Thoracic aorta (tissue), 2 donors: Measurements from ENCODE around the gene CXCL5. TPM values are rescaled to one million over a fixed set of nuclear protein-coding genes. Genes with fewer than 3 reads are reported as not detected.

Source experiments
- ATAC-seq: fragments of 150-250 bp; one replicate; pipeline ENCODE4 v1.8.0; 2017; ENCODE audit warnings: low read depth; ENCODE audit not compliant: insufficient number of reproducible peaks, low FRiP score
- DNase-seq: peaks from one replicate; pipeline ENCODE4 v3.0.0-alpha.2; 2020; ENCODE audit warnings: low spot score
- H3K27ac ChIP-seq, 2 donors: fragments of 200-600 bp; sonication (generic); 1 replicate in 1 of 2; 2 replicates in 1 of 2; pipeline ENCODE4 v1.5.1; 2016; ENCODE audit warnings: mild to moderate bottlenecking in 2 of 2, moderate library complexity in 2 of 2
- H3K27me3 ChIP-seq: fragments of 200-600 bp; sonication (generic); replicated peaks from 2 replicates; pipeline ENCODE4 v1.6.0; 2016; ENCODE audit warnings: mild to moderate bottlenecking; ENCODE audit not compliant: insufficient read depth
- H3K36me3 ChIP-seq: fragments of 200-600 bp; sonication (generic); one replicate; pipeline ENCODE4 v1.5.1; 2016
- H3K4me1 ChIP-seq, 2 donors: fragments of 200-600 bp; sonication (generic); 1 replicate in 1 of 2; 2 replicates in 1 of 2; pipeline versions ENCODE4 v1.5.1 to v1.6.0; 2016; ENCODE audit warnings: low read depth in 2 of 2, mild to moderate bottlenecking in 1 of 2; ENCODE audit not compliant: control insufficient read depth in 1 of 2
- H3K4me3 ChIP-seq: fragments of 200-600 bp; sonication (generic); 2 replicates; pipeline ENCODE4 v1.5.1; 2016; ENCODE audit warnings: mild to moderate bottlenecking
- H3K9me3 ChIP-seq: fragments of 200-600 bp; sonication (generic); 2 replicates; pipeline ENCODE4 v1.5.1; 2016
- CTCF ChIP-seq: fragments of 200-600 bp; sonication (generic); IDR thresholded peaks from one replicate; pipeline ENCODE4 v1.5.1; 2019; ENCODE audit warnings: antibody characterized with exemption
- total RNA-seq, 2 donors: library from RNA; depleted of rRNA; stranded (reverse); fragments of >200 nt; gene quantifications; one replicate each; pipeline versions ENCODE4 v1.1.0 to v1.2.3, GENCODE V29; 2016

CXCL5 gene
- total RNA-seq, 2 donors from 2014 or later = 0.49 TPM; not detected in 1

- ATAC-seq = no peak
Observed at GRCh38 chr4:74042681-74043080, 44.2 kb upstream of the CXCL5 start.

GRCh38 chr4:74041418-74041817, 42.9 kb upstream of the CXCL5 start:
- TF ChIP-seq CTCF = no peak
- Histone ChIP-seq H3K4me3 (no peak overlapping the region), H3K9me3 (no peaks in the 10 kb centered on the region), H3K36me3 (no peaks in the 10 kb centered on the region), H3K4me1 (peaks cover 0 to 14% of the 10 kb centered on the region in 2 donors), H3K27ac (no peak overlapping the region), H3K27me3 (no peaks in the 10 kb centered on the region)
- no peak for DNase-seq
- no peak for ATAC-seq

More at GRCh38 chr4:74042681-74043080, 44.2 kb upstream of the CXCL5 start:
- no peak overlapping the region for H3K27ac ChIP-seq
- no peak for DNase-seq
- H3K27me3 ChIP-seq = no peaks in the 10 kb centered on the region
- TF ChIP-seq CTCF = no peak
- H3K36me3 ChIP-seq = no peaks in the 10 kb centered on the region
- H3K9me3 ChIP-seq = peaks cover 3% of the 10 kb centered on the region
- H3K4me3 ChIP-seq = no peak overlapping the region
- H3K4me1 ChIP-seq = peaks cover 0 to 11% of the 10 kb centered on the region in 2 donors

DNA sequence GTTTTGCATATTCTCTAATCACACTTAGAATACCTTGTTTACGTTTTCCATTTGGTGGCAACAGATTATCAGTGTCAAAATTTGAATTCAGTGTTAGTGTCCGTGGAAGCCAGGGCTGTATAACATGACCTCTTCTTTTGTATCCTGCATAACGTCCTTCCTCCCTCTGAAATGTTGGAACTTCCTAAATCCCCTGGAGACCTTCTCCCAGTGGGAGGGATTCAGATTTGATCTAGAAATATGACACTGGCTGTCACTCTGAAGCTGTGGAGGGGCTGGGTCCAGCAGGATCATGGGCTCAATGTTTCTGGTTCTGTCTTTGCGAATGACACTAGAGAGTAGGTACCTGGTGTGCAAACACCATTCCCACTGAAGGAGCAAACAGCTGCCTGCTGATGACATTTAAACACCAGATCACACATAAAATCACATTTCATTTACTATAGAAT, 40.9 kb upstream of the CXCL5 start:
- Histone ChIP-seq H3K36me3 (no peaks in the 10 kb centered on the region), H3K9me3 (no peaks in the 10 kb centered on the region), H3K4me1 (peaks cover 0 to 14% of the 10 kb centered on the region in 2 donors), H3K27ac (peak overlapping the region in 1 of 2 donors; percentile 18), H3K4me3 (peak overlapping the region; percentile 75), H3K27me3 (no peaks in the 10 kb centered on the region)
- TF ChIP-seq CTCF = no peak
- no peak for ATAC-seq
- DNase-seq = no peak

DNA sequence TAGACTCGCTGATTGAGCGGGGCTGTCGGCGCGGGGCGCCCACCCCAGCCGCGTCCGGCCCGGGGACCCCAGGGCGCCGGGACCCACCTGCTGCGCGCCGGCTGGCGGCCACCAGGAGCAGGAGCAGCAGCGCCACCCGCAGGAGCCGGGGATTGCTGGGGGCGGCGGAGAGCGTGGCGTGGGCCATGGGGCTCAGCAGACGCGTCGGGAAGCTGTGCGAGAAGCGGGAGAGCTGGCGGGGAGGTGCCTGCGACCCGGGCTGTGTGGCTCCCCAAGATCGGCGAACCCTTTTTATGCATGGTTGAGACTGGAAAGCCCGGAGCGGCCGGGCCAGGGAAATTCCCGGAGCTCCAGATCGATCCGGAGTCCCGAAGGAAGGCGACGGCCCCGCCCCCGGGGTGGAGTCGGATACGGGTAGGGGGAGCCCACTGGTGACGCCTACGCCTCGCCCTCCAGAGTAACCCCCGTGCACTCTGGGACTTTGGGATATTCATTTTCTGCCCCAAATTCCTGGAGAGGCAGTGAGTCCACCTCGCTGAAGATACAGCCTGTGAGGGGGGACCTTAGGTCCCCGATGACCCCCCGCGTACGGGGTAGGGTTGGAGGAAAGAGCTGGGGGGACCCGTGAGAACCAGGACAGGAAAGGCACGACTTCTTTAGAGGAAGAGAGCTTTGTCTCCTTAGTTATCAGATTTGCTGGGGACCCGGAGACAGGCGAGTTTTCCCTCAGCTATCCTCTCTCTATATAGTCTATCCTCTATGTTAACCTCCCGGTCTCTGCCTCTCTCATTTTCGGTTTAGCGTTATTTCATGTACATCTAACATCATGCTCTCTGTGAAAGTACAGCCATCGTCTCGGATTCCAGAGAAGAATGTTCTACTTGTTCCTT, 40.2 kb upstream of the CXCL5 start, which contains the start of gene CXCL3:
Gene CXCL3 (minus strand): TSS at position 265 of the 890 bp plus-strand sequence. CDS start 78 bp downstream, at position 187.
- no peaks in the 10 kb centered on the region for H3K36me3 ChIP-seq
- peak within 1 kb of the TSS in 1 of 2 donors; percentile 18 for H3K27ac ChIP-seq
- H3K27me3 ChIP-seq = no peaks in the 10 kb centered on the region
- H3K9me3 ChIP-seq = no peaks in the 10 kb centered on the region
- ATAC-seq (peak; percentile 11), DNase-seq (peak; percentile 12)
- peak within 1 kb of the TSS; percentile 75 for H3K4me3 ChIP-seq
- peaks cover 0 to 14% of the 10 kb centered on the region in 2 donors for H3K4me1 ChIP-seq
- peak; percentile 53 for TF ChIP-seq CTCF

DNA sequence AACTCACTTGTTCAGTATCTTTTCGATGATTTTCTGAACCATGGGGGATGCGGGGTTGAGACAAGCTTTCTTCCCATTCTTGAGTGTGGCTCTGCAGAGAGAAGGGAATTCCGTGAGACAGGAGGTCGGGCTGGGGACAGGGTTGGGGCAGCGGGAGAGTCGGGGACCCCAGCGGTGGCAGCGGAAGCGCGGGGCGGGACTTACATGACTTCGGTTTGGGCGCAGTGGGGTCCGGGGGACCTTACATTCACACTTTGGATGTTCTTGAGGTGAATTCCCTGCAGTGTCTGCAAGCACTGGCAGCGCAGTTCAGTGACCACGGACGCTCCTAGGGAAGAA, 39.6 kb upstream of the CXCL5 start:
- ATAC-seq (no peak), DNase-seq (no peak)
- no peaks in the 10 kb centered on the region for H3K9me3 ChIP-seq

More for the DNA sequence above, 39.6 kb upstream of the CXCL5 start:
- Histone ChIP-seq H3K36me3 (no peaks in the 10 kb centered on the region), H3K4me1 (peaks cover 0 to 14% of the 10 kb centered on the region in 2 donors), H3K27ac (no peak overlapping the region), H3K27me3 (no peaks in the 10 kb centered on the region), H3K4me3 (peak overlapping the region; percentile 75)
- TF ChIP-seq CTCF = no peak
